ENCODE data around the gene PARK7. TPM values are rescaled to one million over a fixed set of nuclear protein-coding genes. Genes with fewer than 3 reads are reported as not detected.

PARK7 gene
- total RNA-seq, 1 experiment from 2014 or later = 456 TPM

DNA sequence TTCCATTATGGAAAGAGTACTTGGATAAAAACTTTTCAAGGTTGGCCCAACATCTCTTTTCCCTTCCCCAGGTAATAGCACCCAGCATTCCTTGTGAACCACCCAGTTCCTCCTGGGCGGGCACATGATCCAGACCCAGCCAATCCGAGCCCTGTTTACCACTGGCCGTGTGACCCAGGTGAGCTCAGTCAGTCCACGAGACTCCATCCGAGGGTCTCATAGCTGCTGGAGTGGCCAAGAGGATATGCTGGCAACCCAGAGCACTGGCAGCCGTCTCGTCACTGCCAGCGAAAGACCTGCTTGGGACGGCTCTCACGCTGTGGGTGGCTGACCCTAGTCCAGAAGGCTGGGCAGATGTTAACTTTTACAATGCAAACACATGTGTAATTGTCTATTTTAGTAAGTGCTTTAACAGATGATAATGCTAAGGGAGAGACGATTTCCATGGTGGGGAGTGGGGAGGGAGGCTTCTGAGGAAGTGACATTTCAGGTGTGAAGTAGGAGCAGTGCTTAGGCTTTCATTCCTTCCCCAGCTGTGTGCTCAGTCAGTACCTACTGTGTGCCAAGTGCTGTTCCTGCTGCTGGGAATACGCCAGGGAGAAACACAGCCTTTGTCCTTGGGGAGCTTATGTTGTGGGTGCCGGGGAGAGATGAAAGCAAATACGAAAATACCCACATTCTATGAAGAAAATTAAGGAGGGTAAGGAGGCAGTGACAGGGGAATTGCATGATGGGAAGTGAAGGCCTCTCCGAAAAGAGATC, 24.5 kb downstream of the PARK7 start:
- no peaks in the 10 kb centered on the region for H3K9me3 ChIP-seq (replicated peaks)
- peaks cover 43% of the 10 kb centered on the region for H3K36me3 ChIP-seq
- DNase-seq = no peak
- H3K4me3 ChIP-seq = no peak overlapping the region
- H3K27me3 ChIP-seq = no peaks in the 10 kb centered on the region
- H3K27ac ChIP-seq = no peak overlapping the region
- peaks cover 7% of the 10 kb centered on the region for H3K4me1 ChIP-seq

DNA sequence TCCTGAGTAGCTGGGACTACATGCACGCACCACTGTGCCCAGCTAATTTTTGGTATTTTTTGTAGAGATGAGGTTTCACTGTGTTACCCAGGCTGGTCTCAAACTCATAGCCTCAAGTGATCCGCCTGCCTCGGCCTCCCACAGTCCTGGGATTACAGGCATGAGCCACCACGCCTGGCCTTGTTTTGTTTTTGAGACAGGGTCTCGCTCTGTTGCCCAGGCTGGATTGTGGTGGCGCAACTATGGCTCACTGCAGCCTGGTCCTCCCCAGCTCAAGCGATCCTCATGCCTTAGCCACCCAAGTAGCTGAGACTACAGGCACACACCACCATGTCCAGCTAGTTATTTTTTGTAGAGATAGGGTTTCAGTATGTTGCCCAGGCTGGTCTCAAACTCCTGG, 26.0 kb downstream of the PARK7 start:
- Histone ChIP-seq H3K27ac (no peak overlapping the region), H3K9me3 (replicated peaks) (no peaks in the 10 kb centered on the region), H3K27me3 (no peaks in the 10 kb centered on the region), H3K4me3 (no peak overlapping the region), H3K36me3 (peaks cover 35% of the 10 kb centered on the region), H3K4me1 (peaks cover 6% of the 10 kb centered on the region)
- DNase-seq = no peak

DNA sequence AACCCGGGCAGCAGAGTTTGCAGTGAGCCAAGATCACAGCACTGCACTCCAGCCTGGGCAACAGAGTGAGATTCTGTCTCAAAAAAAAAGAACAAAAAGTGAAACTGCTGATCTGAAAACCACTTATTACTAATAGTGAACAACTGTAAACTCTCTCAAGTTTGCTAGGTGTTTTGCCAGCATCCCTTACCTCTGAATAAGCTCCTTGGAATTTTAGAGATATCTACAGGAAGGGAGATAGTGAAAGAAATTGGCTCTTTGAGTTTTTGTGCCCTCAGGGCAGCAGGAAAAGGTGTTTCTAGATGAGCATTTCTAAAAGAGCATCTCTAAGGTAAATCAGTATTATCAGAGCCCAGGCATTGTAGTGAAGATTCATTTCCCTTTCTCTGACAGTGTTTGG, 27.1 kb downstream of the PARK7 start:
- Histone ChIP-seq H3K9me3 (replicated peaks) (no peaks in the 10 kb centered on the region), H3K4me3 (no peak overlapping the region), H3K36me3 (peaks cover 25% of the 10 kb centered on the region), H3K4me1 (no peaks in the 10 kb centered on the region), H3K27me3 (no peaks in the 10 kb centered on the region), H3K27ac (no peak overlapping the region)
- no peak for DNase-seq

DNA sequence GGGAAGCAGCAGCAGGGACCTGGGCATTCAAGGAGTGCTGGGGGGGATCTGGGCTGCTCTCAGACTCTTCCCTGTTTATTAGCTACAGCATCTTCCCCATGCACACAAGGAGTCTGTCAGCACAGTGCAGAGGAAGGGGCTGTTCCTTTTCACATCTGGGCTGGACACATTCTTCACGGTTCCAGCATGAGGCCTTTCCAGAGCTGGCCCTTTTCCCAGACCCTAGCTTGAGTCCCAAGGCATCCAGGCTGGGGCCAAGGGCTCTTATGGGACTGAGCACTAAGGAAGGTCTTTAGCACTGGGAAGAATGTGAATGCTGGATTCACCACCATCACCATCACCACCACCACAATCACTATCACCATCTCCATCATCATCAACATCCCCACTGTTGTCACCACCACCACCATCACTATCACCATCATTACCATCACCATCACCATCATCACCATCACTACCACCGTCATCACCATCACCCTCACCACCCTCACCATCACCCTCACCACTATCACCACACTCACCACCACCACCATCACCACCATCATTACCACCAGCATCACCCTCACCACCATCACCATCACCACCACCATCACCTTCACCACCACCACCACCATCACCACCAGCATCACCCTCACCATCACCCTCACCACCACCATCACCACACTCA, 28.4 kb downstream of the PARK7 start:
- H3K27ac ChIP-seq = no peak overlapping the region
- H3K9me3 ChIP-seq (replicated peaks) = no peaks in the 10 kb centered on the region
- H3K36me3 ChIP-seq = peaks cover 12% of the 10 kb centered on the region
- DNase-seq = no peak
- peaks cover 3% of the 10 kb centered on the region; the same call in 1 of the 2 replicates for H3K4me1 ChIP-seq
- no peak overlapping the region for H3K4me3 ChIP-seq
- H3K27me3 ChIP-seq = no peaks in the 10 kb centered on the region

DNA sequence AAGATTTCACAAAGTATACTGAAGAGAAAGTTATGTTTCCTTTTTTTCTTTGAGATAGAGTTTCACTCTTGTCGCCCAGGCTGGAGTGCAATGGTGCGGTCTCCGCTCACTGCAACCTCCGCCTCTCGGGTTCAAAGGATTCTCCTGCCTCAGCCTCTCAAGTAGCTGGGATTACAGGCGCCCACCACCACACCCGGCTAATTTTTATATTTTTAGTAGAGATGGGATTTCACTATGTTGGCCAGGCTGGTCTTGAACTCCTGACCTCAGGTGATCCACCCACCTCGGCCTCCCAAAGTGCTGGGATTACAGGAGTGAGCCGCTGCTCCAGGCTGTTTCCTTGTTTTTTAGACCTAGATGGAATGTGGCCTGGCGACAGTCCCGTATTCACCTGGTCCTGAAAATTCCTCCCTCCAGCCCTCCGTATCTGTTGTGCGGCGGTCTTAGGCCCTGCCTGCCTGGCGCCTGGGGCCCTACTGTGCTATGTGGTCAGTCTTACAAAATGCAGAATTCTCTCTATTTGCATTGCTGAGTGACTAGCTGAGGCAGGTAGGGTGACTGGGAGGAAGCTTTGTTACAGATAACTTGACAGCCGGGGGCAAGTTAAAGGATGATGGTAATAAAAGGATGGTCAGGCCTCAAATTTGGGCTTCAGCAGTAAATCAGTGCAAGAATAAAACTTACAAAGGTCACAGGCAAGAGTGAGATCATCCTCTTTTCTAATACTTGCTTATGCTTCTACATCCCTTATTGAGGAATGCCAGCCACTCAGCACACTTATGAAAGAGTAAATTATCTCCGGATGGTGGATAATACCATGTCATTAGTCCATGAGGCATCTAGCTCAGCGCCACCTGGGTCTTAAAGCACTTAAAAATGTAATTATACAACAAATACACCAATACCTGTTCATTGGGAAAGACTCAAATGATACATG, 30.3 kb downstream of the PARK7 start:
- DNase-seq = no peak
- H3K27ac ChIP-seq = no peak overlapping the region
- H3K27me3 ChIP-seq = no peaks in the 10 kb centered on the region
- peaks cover 3% of the 10 kb centered on the region; the same call in 1 of the 2 replicates for H3K4me1 ChIP-seq
- H3K36me3 ChIP-seq = no peaks in the 10 kb centered on the region
- H3K9me3 ChIP-seq (replicated peaks) = no peaks in the 10 kb centered on the region
- no peak overlapping the region for H3K4me3 ChIP-seq

DNA sequence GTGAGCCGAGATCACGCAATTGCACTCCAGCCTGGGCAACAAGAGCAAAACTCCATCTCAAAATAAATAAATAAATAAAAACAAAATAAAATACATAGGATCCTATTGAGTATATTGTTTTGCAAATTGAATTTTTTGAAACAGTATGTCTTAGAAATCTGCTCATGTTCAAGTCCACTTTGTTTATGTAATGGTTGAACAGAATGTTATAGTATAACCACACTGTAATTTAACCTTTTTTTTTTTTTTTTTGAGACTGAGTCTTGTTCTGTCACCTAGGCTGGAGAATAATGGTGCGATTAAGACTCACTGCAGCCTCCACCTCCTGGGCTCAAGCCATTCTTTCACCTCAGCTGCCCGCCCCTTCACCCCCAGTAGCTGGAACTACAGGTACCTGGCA, 31.4 kb downstream of the PARK7 start:
- Histone ChIP-seq H3K27ac (no peak overlapping the region), H3K36me3 (peaks cover 3% of the 10 kb centered on the region; the same call in 1 of the 2 replicates), H3K9me3 (replicated peaks) (no peaks in the 10 kb centered on the region), H3K27me3 (no peaks in the 10 kb centered on the region), H3K4me3 (no peak overlapping the region), H3K4me1 (peaks cover 3% of the 10 kb centered on the region; the same call in 1 of the 2 replicates)
- no peak for DNase-seq

DNA sequence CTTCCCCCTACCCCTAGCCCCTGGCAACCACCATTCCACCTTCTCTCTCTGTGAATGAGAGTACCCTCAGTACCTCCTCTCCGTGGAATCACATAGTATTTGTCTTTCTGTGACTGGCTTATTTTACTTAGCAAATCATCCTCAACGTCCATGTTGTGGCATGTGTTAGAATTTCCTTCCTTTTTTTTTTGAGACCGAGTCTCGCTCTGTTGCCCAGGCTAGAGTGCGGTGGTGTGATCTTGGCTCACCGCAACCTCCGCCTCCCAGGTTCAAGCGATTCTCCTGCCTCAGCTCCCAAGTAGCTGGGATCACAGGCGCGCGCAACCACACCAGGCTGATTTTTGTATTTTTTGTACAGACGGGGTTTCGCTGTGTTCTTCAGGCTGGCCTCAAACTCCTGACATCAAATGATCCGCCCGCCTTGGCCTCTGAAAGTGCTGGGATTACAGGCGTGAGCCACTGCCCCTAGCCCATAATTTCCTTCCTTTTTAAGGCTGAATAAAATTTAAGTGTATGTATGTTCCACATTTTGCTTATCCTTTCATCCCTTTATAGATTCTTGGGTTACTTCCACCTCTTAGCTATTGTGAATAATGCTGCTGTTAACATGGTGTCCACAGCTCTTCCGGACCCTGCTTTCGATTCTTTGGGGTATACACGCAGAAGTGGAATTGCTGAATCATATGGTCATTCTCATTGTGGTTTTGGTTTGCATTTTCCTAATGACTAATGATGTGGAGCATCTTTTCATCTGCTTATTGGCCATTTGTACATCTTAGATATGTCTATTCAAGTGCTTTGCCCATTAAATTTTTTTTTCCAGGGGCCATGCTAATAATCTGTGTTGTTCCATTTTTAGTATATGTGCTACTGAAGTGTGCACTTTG, 32.3 kb downstream of the PARK7 start:
- no peak for DNase-seq
- Histone ChIP-seq H3K4me3 (no peak overlapping the region), H3K27me3 (no peaks in the 10 kb centered on the region), H3K4me1 (peaks cover 3% of the 10 kb centered on the region; the same call in 1 of the 2 replicates), H3K27ac (no peak overlapping the region), H3K9me3 (replicated peaks) (no peaks in the 10 kb centered on the region), H3K36me3 (peaks cover 3% of the 10 kb centered on the region; the same call in 1 of the 2 replicates)

DNA sequence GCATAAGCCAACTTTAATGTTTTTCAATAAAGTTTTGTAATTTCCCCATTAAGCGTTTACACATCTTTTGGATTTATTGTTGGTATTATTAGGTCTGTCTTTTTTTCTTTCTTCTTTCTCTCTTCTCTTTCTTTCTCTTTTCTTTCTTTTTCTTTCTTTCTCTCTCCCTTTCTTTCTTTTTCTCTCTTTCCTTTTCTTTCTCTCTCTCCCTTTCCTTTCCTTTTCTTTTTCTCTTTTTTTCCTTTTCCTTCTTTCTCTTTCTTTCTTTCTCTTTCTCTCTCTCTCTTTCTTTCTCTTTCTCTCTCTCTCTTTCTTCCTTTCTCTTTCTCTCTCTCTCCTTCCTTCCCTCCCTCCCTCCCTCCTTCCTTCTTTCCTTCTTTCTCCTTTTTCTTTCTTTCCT, 33.3 kb downstream of the PARK7 start:
- Histone ChIP-seq H3K27me3 (no peaks in the 10 kb centered on the region), H3K36me3 (peaks cover 3% of the 10 kb centered on the region; the same call in 1 of the 2 replicates), H3K4me1 (peaks cover 3% of the 10 kb centered on the region; the same call in 1 of the 2 replicates), H3K9me3 (replicated peaks) (no peaks in the 10 kb centered on the region), H3K4me3 (no peak overlapping the region), H3K27ac (no peak overlapping the region)
- DNase-seq = no peak

DNA sequence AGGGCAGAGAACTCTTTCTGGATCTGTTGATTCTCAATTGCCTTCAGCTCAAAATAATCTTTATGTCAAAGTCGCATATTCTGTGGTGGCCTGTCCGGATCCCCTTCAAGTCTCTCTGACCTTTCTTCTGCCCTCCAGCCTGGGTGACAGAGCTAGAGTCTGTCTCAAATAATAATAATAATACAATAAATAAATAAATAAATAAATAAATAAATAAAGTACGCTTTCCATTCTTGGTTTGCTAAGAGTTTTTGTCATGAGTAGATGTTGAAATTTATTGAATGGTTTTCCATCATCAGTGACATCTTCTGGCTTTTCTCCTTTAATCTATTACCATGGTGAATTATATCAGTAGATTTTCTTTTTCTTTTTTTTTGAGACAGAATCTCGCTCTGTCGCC, 33.9 kb downstream of the PARK7 start:
- Histone ChIP-seq H3K9me3 (replicated peaks) (no peaks in the 10 kb centered on the region), H3K27me3 (no peaks in the 10 kb centered on the region), H3K36me3 (peaks cover 3% of the 10 kb centered on the region; the same call in 1 of the 2 replicates), H3K4me3 (no peak overlapping the region), H3K4me1 (peaks cover 3% of the 10 kb centered on the region; the same call in 1 of the 2 replicates), H3K27ac (no peak overlapping the region)
- no peak for DNase-seq

DNA sequence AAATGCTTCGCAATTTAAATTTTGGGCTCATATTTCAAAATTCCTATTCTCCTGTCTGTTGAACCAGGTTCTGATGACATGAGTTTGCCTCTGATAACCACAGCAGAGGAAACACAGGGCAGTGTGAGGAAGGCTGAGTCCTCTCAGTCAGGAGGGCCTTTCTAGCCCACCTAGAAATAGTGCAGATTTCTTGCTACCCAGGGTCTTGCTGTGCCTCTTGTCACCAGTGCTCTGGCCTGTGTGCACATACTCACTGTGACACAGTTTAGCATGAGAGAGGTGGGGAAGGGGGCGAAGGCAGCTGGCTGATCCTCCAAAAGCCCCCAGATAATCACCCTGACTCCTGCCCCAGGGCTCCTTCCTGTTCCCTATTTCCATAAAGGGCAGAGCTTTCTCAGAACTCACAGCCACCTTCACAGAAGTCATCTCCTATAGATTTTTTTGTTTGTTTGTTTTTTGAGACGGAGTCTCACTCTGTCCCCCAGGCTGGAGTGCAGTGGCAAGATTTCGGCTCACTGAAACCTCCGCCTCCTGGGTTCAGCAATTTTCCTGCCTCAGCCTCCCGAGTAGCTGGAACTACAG, 40.9 kb downstream of the PARK7 start:
- Histone ChIP-seq H3K4me3 (no peak overlapping the region), H3K36me3 (0 out of 2 replicates have a peak, but pooled peaks cover 2% of the 10 kb centered on the region), H3K9me3 (replicated peaks) (no peaks in the 10 kb centered on the region), H3K4me1 (peaks cover 16% of the 10 kb centered on the region), H3K27ac (no peak overlapping the region), H3K27me3 (no peaks in the 10 kb centered on the region)
- DNase-seq = no peak

DNA sequence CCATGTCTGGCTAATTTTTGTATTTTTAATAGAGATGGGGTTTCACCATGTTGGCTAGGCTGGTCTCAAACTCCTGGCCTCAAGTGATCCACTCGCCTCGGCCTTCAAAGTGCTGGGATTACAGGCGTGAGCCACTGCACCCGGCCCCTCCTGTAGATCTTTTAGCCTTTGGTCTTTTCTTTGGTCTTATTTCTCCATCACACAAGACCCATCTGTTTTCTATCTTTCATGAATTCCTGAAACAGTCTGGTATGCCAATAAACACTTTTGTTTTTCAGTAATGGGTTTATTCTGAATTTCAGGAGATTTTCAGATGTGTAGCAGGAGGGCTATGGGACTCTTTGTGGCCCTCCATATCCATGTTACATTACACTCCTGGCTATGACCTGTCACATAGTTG, 41.4 kb downstream of the PARK7 start:
- DNase-seq = no peak
- no peak overlapping the region for H3K4me3 ChIP-seq
- H3K9me3 ChIP-seq (replicated peaks) = no peaks in the 10 kb centered on the region
- H3K27ac ChIP-seq = no peak overlapping the region
- H3K27me3 ChIP-seq = no peaks in the 10 kb centered on the region
- peaks cover 16% of the 10 kb centered on the region for H3K4me1 ChIP-seq
- H3K36me3 ChIP-seq = 0 out of 2 replicates have a peak, but pooled peaks cover 5% of the 10 kb centered on the region

DNA sequence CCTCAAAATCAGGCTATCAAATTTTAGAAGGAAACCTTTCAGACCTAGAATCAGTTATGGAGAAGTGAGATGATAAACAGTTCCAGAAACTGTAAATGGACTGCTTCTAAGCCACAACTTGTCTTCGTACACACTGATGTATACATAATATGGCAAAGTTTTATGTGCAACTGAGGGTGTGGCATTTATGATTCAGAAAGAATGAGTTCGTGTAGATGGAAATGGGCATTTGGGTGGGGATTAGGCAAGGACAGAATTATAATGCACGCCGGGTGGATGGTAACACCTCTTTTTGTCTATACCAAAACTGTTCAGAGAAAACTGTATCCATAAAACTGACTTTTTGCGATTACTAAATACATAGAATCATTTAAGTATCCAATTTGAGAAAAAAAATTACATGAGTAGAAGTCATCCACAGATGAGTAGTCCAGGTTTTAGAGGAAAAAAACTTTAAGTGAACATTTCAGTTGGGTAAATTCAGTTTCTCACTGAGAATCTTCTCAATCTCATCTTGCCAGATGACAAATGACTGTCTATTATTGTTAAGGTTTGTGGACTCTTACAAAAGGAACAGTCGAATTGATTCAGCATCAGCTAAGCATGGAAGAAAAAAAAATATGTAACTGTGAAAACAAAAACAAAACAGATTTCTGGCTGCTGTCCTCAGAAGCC, 42.1 kb downstream of the PARK7 start:
- no peaks in the 10 kb centered on the region for H3K27me3 ChIP-seq
- no peak for DNase-seq
- H3K27ac ChIP-seq = no peak overlapping the region
- peaks cover 16% of the 10 kb centered on the region for H3K4me1 ChIP-seq
- H3K4me3 ChIP-seq = no peak overlapping the region
- no peaks in the 10 kb centered on the region for H3K9me3 ChIP-seq (replicated peaks)
- H3K36me3 ChIP-seq = peaks cover 7% of the 10 kb centered on the region

DNA sequence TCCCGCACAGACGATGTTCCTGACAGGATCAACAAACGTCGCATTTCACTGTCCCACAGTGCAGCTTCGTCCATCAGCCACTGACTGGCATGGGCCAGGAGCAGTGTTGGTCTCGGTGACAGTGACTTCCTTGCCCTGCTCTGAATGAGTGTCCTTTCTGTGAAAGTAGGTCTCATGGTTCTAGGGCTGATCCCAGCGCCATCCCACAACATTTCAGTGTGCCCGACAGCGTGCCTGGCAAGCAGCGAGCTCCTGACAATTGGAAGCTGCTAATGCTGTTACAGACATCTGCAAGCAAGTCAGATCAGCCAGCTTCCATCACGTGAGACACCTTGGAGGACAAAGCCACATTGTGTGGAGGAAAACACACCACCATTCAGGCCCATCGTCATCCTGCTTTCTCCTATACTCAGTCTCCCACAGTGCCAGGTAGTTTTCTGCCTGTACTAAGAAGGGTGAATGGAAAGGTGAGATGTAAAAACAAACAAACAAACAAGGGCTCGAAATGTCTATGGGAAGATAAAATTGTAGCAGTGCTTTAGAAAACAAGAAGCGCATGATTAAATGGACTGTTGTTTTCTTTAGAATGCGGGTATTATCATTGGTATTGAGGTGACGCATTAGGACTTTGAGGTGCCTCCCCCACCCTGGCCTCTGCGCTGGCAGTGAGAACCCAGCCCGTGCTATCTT, 42.7 kb downstream of the PARK7 start:
- Histone ChIP-seq H3K9me3 (replicated peaks) (no peaks in the 10 kb centered on the region), H3K27me3 (no peaks in the 10 kb centered on the region), H3K4me1 (peaks cover 16% of the 10 kb centered on the region), H3K36me3 (peaks cover 14% of the 10 kb centered on the region), H3K27ac (peak overlapping the region; percentile 5; the same call in 1 of the 2 replicates), H3K4me3 (no peak overlapping the region)
- no peak for DNase-seq
